HepG2 (cell line): Measurements from ENCODE around the gene FOXD2. TPM values are rescaled to one million over a fixed set of nuclear protein-coding genes. Genes with fewer than 3 reads are reported as not detected.

ENCODE experiments used
- CEBPG ChIP-seq: IDR thresholded peaks from 2 replicates; pipeline ENCODE4 v1.6.1; 2016
- FOXK2 ChIP-seq: fragments of 450-650 bp; IDR thresholded peaks from 2 replicates; pipeline ENCODE4 v1.6.1; 2016
- GTF3A ChIP-seq: sonication (generic); formaldehyde crosslinking; conservative IDR thresholded peaks from 2 replicates; pipeline ENCODE4 v1.4.0; 2020; ENCODE audit warnings: mild to moderate bottlenecking, missing genetic modification reagents
- MAFG ChIP-seq: sonication (generic); formaldehyde crosslinking; IDR thresholded peaks from 2 replicates; pipeline ENCODE4 v1.5.1; 2020; ENCODE audit warnings: mild to moderate bottlenecking, missing genetic modification reagents
- NCOR1 ChIP-seq: fragments of 200-600 bp; sonication (generic); IDR thresholded peaks from 2 replicates; pipeline ENCODE4 v1.7.0; 2017; ENCODE audit warnings: antibody characterized with exemption, low read length, borderline replicate concordance
- RARA ChIP-seq: IDR thresholded peaks from 2 replicates; pipeline ENCODE4 v1.6.1; 2016; ENCODE audit warnings: missing genetic modification reagents, missing compliant biosample characterization
- ZBED4 ChIP-seq: sonication (generic); formaldehyde crosslinking; IDR thresholded peaks from 2 replicates; pipeline ENCODE4 v1.4.0; 2020; ENCODE audit warnings: missing genetic modification reagents, borderline replicate concordance
- ZNF296 ChIP-seq: sonication (generic); formaldehyde crosslinking; conservative IDR thresholded peaks from 2 replicates; pipeline ENCODE4 v1.5.0; 2020; ENCODE audit warnings: mild to moderate bottlenecking, missing genetic modification reagents
- polyA plus RNA-seq, 8 experiments: library from polyadenylated mRNA; depleted of rRNA in 3 of 8; stranded (reverse) in 7 of 8; unstranded in 1 of 8; fragments of >200 nt; fragmentation: Illumina TruSeq in 4 of 8; extraction: Trizol in 4 of 8; gene quantifications; 2 replicates each; pipeline versions ENCODE4 v1.2.1 to v1.2.3, GENCODE V29; 2011 to 2016; ENCODE audit warnings: low read depth in 4 of 8, missing spikeins in 1 of 8, mixed read lengths in 1 of 8; ENCODE audit not compliant: insufficient read depth in 1 of 8
- total RNA-seq, 5 experiments: library from RNA; depleted of rRNA; stranded (reverse); fragments of >200 nt; fragmentation: Illumina TruSeq; extraction: Trizol; gene quantifications; 2 replicates each; pipeline ENCODE4 v1.2.3, GENCODE V29; 2016; ENCODE audit warnings: low read depth in 1 of 5
- TF ChIP-seq, protein P1 (sequence below): sonication (generic); formaldehyde crosslinking; IDR thresholded peaks from 2 replicates; pipeline ENCODE4 v1.4.0; 2020; ENCODE audit warnings: missing genetic modification reagents, borderline replicate concordance

FOXD2 gene
- total and polyA plus RNA-seq, 2 of the 13 experiments (the other 11 are each of a cell fraction or from before 2014, with no cell fraction given): 0.01 to 0.09 TPM

DNA sequence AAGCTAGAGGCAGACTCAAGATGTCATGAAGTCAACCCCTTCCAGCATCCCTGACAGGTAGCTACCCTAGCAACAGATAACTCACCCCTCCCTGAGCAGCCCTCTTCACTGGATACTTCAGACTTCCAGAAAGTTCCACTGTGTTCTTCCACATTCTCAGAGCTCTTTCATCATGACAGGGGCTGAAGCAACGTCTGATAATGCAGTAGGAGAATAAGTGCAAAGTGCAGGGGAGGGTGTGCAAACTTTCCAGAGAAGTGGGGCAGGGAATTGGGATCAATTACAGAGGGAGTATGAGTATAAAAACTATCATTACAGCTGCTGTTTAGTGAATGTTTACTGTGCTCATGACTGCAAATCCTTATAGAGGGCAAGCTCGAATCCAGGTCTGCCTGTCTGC lies 48.1 kb upstream of the FOXD2 start (continued):
- TF ChIP-seq ZBED4 (CRISPR knock-in tag): no peak
- TF ChIP-seq, protein P1, sequence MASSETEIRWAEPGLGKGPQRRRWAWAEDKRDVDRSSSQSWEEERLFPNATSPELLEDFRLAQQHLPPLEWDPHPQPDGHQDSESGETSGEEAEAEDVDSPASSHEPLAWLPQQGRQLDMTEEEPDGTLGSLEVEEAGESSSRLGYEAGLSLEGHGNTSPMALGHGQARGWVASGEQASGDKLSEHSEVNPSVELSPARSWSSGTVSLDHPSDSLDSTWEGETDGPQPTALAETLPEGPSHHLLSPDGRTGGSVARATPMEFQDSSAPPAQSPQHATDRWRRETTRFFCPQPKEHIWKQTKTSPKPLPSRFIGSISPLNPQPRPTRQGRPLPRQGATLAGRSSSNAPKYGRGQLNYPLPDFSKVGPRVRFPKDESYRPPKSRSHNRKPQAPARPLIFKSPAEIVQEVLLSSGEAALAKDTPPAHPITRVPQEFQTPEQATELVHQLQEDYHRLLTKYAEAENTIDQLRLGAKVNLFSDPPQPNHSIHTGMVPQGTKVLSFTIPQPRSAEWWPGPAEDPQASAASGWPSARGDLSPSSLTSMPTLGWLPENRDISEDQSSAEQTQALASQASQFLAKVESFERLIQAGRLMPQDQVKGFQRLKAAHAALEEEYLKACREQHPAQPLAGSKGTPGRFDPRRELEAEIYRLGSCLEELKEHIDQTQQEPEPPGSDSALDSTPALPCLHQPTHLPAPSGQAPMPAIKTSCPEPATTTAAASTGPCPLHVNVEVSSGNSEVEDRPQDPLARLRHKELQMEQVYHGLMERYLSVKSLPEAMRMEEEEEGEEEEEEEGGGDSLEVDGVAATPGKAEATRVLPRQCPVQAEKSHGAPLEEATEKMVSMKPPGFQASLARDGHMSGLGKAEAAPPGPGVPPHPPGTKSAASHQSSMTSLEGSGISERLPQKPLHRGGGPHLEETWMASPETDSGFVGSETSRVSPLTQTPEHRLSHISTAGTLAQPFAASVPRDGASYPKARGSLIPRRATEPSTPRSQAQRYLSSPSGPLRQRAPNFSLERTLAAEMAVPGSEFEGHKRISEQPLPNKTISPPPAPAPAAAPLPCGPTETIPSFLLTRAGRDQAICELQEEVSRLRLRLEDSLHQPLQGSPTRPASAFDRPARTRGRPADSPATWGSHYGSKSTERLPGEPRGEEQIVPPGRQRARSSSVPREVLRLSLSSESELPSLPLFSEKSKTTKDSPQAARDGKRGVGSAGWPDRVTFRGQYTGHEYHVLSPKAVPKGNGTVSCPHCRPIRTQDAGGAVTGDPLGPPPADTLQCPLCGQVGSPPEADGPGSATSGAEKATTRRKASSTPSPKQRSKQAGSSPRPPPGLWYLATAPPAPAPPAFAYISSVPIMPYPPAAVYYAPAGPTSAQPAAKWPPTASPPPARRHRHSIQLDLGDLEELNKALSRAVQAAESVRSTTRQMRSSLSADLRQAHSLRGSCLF (CRISPR knock-in tag): no peak
- TF ChIP-seq ZNF296 (CRISPR knock-in tag): no peak
- no peak for TF ChIP-seq FOXK2
- 0 out of 2 replicates have a peak, but pooled peaks have one; percentile 22 for TF ChIP-seq NCOR1
- TF ChIP-seq MAFG (CRISPR knock-in tag): no peak
- no peak for TF ChIP-seq RARA
- peak; percentile 33; the same call in 1 of the 2 replicates for TF ChIP-seq CEBPG (CRISPR knock-in tag)
- no peak for TF ChIP-seq GTF3A (CRISPR knock-in tag)
